ENCODE results near the gene OPRL1. TPM values are rescaled to one million over a fixed set of nuclear protein-coding genes. Genes with fewer than 3 reads are reported as not detected.
"Not testable (repeated sequence)": the region's sequence is repeated elsewhere in the genome, so short reads cannot be mapped to it uniquely, and the experiment has no call there.

OPRL1 gene
- total and polyA plus RNA-seq, 2 of the 8 experiments (the other 6 are each of a cell fraction or from before 2014, with no cell fraction given), result 0.63 to 0.98 TPM

DNA sequence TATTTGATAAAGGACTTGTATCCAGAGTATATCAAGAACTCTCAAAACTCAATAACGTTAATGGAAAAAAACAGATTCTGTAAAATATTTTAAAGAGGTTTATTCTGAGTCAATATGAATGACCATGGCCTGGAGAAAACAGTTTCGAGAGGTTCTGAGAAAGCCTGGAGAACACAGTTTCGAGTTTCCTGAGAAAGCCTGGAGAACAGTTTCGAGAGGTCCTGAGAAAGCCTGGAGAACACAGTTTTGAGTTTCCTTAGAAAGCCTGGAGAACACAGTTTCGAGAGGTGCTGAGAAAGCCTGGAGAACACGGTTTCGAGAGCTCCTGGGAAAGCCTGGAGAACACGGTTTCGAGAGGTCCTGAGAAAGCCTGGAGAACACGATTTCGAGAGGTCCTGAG, 43.0 kb downstream of the OPRL1 start:
- H3K23ac ChIP-seq (ENCODE audit: insufficient read length); H2AFZ ChIP-seq (ENCODE audit: low read length); H4K5ac ChIP-seq (ENCODE audit: insufficient read length, low read depth, low read length); H2BK5ac ChIP-seq (ENCODE audit: low read depth, low read length); H3K27me3 ChIP-seq (replicated peaks in 1 of 4; ENCODE audit: control insufficient read depth in 3 of 4, extremely low read depth in 1 of 4, insufficient read depth in 3 of 4, low read length in 3 of 4); H2BK15ac ChIP-seq (ENCODE audit: low read length); H4K91ac ChIP-seq (replicated peaks; ENCODE audit: insufficient read length, low read length); H3K4me1 ChIP-seq (replicated peaks in 1 of 4; ENCODE audit: control insufficient read depth in 3 of 4, insufficient read depth in 4 of 4, low read length in 3 of 4); H3K9me3 ChIP-seq (ENCODE audit: insufficient read depth in 2 of 2, low read depth in 1 of 2, low read length in 1 of 2); FAIRE-seq; H3K4ac ChIP-seq (replicated peaks; ENCODE audit: insufficient read length, low read depth, low read length); DNase-seq (ENCODE audit: low read depth in 1 of 2, low spot score in 2 of 2); H3K4me3 ChIP-seq (ENCODE audit: extremely low read depth in 1 of 4, insufficient read depth in 2 of 4, low read depth in 3 of 4, low read length in 4 of 4); H4K8ac ChIP-seq (ENCODE audit: extremely low read depth, insufficient read depth, low read length); H3K9ac ChIP-seq (replicated peaks in 1 of 4; ENCODE audit: extremely low read depth in 1 of 4, low read depth in 3 of 4, low read length in 3 of 4); H3K14ac ChIP-seq (ENCODE audit: insufficient read length); H3K23me2 ChIP-seq (ENCODE audit: low read depth, low read length); H4K20me1 ChIP-seq (replicated peaks in 1 of 2; ENCODE audit: control insufficient read depth in 1 of 2, insufficient read depth in 2 of 2, low read length in 2 of 2); H3K36me3 ChIP-seq (ENCODE audit: control insufficient read depth in 2 of 4, insufficient read depth in 4 of 4, low read length in 3 of 4); H3K79me1 ChIP-seq (ENCODE audit: low read depth, low read length); H3K4me2 ChIP-seq (ENCODE audit: insufficient read depth in 1 of 2, low read depth in 2 of 2, low read length in 2 of 2); H3K79me2 ChIP-seq (ENCODE audit: control insufficient read depth in 1 of 2, insufficient read depth in 2 of 2, low read length in 2 of 2); H2BK20ac ChIP-seq (ENCODE audit: low read length); H3K27ac ChIP-seq (ENCODE audit: low read depth, low read length); POLR2A ChIA-PET (ENCODE audit: partially characterized antibody); H2BK120ac ChIP-seq (replicated peaks; ENCODE audit: low read depth, low read length); H2BK12ac ChIP-seq (ENCODE audit: low read depth, low read length); H3K56ac ChIP-seq (replicated peaks; ENCODE audit: insufficient read length, low read depth, low read length); H2AK5ac ChIP-seq (ENCODE audit: low read depth, low read length); H3K18ac ChIP-seq (ENCODE audit: extremely low read depth, low read length): not testable (repeated sequence)
- CTCF ChIA-PET (ENCODE audit: partially characterized antibody), result interaction anchor here (1.6 to 2.0 kb wide), 2 partner anchors 15 to 22 kb away, joined by 4 to 5 read pairs; no protein-coding TSS in a partner anchor
- WGBS, 2 experiments (ENCODE audit: extremely low coverage in 1 of 2, insufficient coverage in 1 of 2, insufficient read length in 1 of 2, insufficient replicate concordance in 2 of 2, low coverage in 1 of 2, low lambda C conversion rate in 2 of 2, missing lambda C conversion rate in 1 of 2), result 93% methylated on average over 11 of the region's 11 CpGs; no CpG with 5 or more reads in 1 of the 2 experiments

DNA sequence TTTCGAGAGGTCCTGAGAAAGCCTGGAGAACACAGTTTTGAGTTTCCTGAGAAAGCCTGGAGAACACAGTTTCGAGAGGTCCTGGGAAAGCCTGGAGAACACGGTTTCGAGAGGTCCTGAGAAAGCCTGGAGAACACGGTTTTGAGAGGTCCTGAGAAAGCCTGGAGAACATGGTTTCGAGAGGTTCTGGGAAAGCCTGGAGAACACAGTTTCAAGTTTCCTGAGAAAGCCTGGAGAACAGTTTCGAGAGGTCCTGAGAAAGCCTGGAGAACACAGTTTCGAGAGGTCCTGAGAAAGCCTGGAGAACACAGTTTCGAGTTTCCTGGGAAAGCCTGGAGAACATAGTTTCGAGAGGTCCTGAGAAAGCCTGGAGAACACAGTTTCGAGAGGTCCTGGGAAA, 43.6 kb downstream of the OPRL1 start:
- H3K27me3 ChIP-seq (replicated peaks in 1 of 4; ENCODE audit: control insufficient read depth in 3 of 4, extremely low read depth in 1 of 4, insufficient read depth in 3 of 4, low read length in 3 of 4); H3K9ac ChIP-seq (replicated peaks in 1 of 4; ENCODE audit: extremely low read depth in 1 of 4, low read depth in 3 of 4, low read length in 3 of 4); H3K9me3 ChIP-seq (ENCODE audit: insufficient read depth in 2 of 2, low read depth in 1 of 2, low read length in 1 of 2); H3K79me1 ChIP-seq (ENCODE audit: low read depth, low read length); H3K23me2 ChIP-seq (ENCODE audit: low read depth, low read length); H3K79me2 ChIP-seq (ENCODE audit: control insufficient read depth in 1 of 2, insufficient read depth in 2 of 2, low read length in 2 of 2); H3K4me2 ChIP-seq (ENCODE audit: insufficient read depth in 1 of 2, low read depth in 2 of 2, low read length in 2 of 2); H3K4ac ChIP-seq (replicated peaks; ENCODE audit: insufficient read length, low read depth, low read length); H3K4me1 ChIP-seq (replicated peaks in 1 of 4; ENCODE audit: control insufficient read depth in 3 of 4, insufficient read depth in 4 of 4, low read length in 3 of 4); H2BK5ac ChIP-seq (ENCODE audit: low read depth, low read length); H2AFZ ChIP-seq (ENCODE audit: low read length); DNase-seq (ENCODE audit: low read depth in 1 of 2, low spot score in 2 of 2); FAIRE-seq; H2BK20ac ChIP-seq (ENCODE audit: low read length); H4K8ac ChIP-seq (ENCODE audit: extremely low read depth, insufficient read depth, low read length); H2AK5ac ChIP-seq (ENCODE audit: low read depth, low read length); H3K36me3 ChIP-seq (ENCODE audit: control insufficient read depth in 2 of 4, insufficient read depth in 4 of 4, low read length in 3 of 4); H3K14ac ChIP-seq (ENCODE audit: insufficient read length); H4K20me1 ChIP-seq (replicated peaks in 1 of 2; ENCODE audit: control insufficient read depth in 1 of 2, insufficient read depth in 2 of 2, low read length in 2 of 2); H2BK120ac ChIP-seq (replicated peaks; ENCODE audit: low read depth, low read length); H3K27ac ChIP-seq (ENCODE audit: low read depth, low read length); POLR2A ChIA-PET (ENCODE audit: partially characterized antibody); H3K23ac ChIP-seq (ENCODE audit: insufficient read length); H3K4me3 ChIP-seq (ENCODE audit: extremely low read depth in 1 of 4, insufficient read depth in 2 of 4, low read depth in 3 of 4, low read length in 4 of 4); H4K91ac ChIP-seq (replicated peaks; ENCODE audit: insufficient read length, low read length); H3K56ac ChIP-seq (replicated peaks; ENCODE audit: insufficient read length, low read depth, low read length); H2BK15ac ChIP-seq (ENCODE audit: low read length); H3K18ac ChIP-seq (ENCODE audit: extremely low read depth, low read length); H4K5ac ChIP-seq (ENCODE audit: insufficient read length, low read depth, low read length); H2BK12ac ChIP-seq (ENCODE audit: low read depth, low read length): not testable (repeated sequence)
- CTCF ChIA-PET (ENCODE audit: partially characterized antibody), result interaction anchor here (2.0 kb wide), 1 partner anchor 21 kb away, joined by 5 read pairs; no protein-coding TSS in a partner anchor
- WGBS, 2 experiments (ENCODE audit: extremely low coverage in 1 of 2, insufficient coverage in 1 of 2, insufficient read length in 1 of 2, insufficient replicate concordance in 2 of 2, low coverage in 1 of 2, low lambda C conversion rate in 2 of 2, missing lambda C conversion rate in 1 of 2), result 88% methylated on average over 11 of the region's 11 CpGs; no CpG with 5 or more reads in 1 of the 2 experiments
